Measurements from ENCODE around the gene TCTN1.

DNA sequence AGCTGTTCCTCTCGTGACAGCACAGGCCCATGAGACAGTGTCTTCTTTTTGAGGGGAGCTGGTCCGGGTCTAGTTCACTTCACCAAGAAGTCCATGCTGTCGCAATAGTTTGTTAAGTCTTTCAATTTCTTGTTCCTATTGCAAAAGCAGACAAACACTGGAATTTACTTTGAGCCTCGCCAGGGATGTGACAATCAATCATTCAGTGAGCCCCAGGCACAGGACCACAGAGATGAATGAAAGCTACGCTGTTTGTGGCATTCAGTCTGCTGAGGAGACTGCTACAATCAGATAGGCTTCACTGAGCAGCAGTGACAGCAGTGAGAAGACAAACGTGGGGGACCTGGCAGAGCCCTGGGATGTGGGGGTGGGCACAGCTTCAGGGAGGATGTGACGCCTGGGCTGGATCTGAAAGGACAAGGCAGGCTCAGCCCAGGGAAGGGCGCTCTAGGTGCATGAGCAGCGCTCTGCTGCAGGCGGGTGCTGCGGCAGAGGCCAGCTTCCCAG is 35.5 kb downstream of the TCTN1 start:
- TF ChIP-seq CTCF (IDR thresholded peaks at IDR 0.05; ENCODE audit: borderline replicate concordance, extremely low read depth, low read length, poor library complexity, severe bottlenecking) (no peak), EZH2 (IDR thresholded peaks at IDR 0.05; ENCODE audit: borderline replicate concordance, low read depth, low read length, severe bottlenecking) (no peak)
